ENCODE data around the gene PEMT.

DNA sequence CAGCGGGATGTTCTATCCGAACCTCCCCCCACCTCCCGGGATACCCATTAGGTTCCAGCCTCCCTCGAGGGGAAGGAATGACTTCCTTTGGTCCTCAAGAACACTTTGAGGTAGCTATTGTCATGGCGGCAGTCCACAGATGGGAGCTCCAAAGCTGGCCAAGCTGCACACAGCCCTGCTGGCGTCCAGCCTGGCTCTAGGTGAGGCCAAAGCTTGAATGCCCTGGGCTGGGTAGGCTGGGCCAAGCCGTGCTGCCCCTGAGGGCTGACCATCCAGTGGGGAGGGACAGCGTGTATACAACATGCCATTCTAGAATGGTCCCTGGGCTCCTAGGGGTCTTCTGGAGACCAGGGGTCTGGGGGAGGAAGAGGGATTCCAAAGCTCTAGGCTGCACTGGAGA, 43.5 kb downstream of the PEMT start:
- TF ChIP-seq, protein P1, sequence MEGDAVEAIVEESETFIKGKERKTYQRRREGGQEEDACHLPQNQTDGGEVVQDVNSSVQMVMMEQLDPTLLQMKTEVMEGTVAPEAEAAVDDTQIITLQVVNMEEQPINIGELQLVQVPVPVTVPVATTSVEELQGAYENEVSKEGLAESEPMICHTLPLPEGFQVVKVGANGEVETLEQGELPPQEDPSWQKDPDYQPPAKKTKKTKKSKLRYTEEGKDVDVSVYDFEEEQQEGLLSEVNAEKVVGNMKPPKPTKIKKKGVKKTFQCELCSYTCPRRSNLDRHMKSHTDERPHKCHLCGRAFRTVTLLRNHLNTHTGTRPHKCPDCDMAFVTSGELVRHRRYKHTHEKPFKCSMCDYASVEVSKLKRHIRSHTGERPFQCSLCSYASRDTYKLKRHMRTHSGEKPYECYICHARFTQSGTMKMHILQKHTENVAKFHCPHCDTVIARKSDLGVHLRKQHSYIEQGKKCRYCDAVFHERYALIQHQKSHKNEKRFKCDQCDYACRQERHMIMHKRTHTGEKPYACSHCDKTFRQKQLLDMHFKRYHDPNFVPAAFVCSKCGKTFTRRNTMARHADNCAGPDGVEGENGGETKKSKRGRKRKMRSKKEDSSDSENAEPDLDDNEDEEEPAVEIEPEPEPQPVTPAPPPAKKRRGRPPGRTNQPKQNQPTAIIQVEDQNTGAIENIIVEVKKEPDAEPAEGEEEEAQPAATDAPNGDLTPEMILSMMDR (conservative IDR thresholded peaks at IDR 0.05; ENCODE audit: low read depth in 2 of 2) = no peak
- TF ChIP-seq POLR2AphosphoS5 (IDR thresholded peaks at IDR 0.05; ENCODE audit: low read depth) (no peak), CREB1 (CRISPR knock-in tag; IDR thresholded peaks at IDR 0.05; ENCODE audit: low read depth) (no peak), EZH2 (IDR thresholded peaks at IDR 0.05; ENCODE audit: low read depth, unreplicated experiment) (no peak), ZNF114 (CRISPR knock-in tag; IDR thresholded peaks at IDR 0.05) (no peak), STAT1 (IDR thresholded peaks at IDR 0.05; ENCODE audit: unreplicated experiment) (no peak), JUNB (IDR thresholded peaks at IDR 0.05; ENCODE audit: unreplicated experiment) (no peak), EZH2phosphoT487 (IDR thresholded peaks at IDR 0.05; ENCODE audit: unreplicated experiment) (no peak)
- TF ChIP-seq, protein P2, sequence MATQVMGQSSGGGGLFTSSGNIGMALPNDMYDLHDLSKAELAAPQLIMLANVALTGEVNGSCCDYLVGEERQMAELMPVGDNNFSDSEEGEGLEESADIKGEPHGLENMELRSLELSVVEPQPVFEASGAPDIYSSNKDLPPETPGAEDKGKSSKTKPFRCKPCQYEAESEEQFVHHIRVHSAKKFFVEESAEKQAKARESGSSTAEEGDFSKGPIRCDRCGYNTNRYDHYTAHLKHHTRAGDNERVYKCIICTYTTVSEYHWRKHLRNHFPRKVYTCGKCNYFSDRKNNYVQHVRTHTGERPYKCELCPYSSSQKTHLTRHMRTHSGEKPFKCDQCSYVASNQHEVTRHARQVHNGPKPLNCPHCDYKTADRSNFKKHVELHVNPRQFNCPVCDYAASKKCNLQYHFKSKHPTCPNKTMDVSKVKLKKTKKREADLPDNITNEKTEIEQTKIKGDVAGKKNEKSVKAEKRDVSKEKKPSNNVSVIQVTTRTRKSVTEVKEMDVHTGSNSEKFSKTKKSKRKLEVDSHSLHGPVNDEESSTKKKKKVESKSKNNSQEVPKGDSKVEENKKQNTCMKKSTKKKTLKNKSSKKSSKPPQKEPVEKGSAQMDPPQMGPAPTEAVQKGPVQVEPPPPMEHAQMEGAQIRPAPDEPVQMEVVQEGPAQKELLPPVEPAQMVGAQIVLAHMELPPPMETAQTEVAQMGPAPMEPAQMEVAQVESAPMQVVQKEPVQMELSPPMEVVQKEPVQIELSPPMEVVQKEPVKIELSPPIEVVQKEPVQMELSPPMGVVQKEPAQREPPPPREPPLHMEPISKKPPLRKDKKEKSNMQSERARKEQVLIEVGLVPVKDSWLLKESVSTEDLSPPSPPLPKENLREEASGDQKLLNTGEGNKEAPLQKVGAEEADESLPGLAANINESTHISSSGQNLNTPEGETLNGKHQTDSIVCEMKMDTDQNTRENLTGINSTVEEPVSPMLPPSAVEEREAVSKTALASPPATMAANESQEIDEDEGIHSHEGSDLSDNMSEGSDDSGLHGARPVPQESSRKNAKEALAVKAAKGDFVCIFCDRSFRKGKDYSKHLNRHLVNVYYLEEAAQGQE (IDR thresholded peaks at IDR 0.05; ENCODE audit: unreplicated experiment) = no peak
